HG02571 (cell line): ENCODE data around the gene EPB41L1.

Experiments used
- ATAC-seq: cut with Tn5 transposase; IDR thresholded peaks from one replicate; pipeline ENCODE4 v1.9.1; 2021; ENCODE audit warnings: mild to moderate bottlenecking, moderate library complexity; ENCODE audit not compliant: unreplicated experiment

Gene EPB41L1

DNA sequence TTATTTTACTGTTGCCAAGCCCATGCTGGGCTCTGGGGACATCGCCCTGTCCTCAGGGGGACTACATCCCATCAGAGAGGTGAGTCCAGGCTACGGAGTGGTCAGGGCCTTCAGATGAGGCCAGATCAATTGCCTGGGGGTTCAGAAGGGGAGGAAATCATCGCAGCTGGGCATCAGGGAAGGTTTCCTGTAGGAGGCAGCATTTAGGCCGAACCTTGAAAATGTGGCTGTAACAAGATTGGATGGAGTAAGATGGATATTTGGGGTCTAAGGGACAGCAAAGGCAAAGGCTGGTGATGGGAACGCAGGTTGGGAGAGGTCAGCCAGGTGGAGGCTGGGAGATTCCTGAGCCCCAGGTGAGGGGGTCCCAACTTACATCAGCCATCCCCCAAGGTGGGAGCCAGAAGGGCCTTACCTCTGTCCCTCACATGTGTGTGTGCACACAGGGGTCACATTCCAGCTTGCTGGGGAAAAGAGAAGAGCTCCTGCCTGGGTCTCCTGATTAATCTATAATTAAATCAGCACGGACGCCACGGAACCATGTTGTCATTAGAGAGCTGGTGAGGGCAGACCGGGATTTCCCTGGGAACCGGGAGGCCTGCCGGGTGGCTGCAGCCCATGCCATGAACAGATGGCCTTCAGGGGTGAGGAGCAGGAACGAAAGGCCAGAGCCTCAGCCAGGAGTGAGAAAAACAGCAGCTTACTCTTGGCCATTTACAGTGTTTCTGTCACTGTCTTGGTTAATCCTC, 121.1 kb downstream of the EPB41L1 start:
- ATAC-seq, result no peak

GRCh38 chr20:36277546-36277945, 123.0 kb downstream of the EPB41L1 start:
- ATAC-seq, result no peak

DNA sequence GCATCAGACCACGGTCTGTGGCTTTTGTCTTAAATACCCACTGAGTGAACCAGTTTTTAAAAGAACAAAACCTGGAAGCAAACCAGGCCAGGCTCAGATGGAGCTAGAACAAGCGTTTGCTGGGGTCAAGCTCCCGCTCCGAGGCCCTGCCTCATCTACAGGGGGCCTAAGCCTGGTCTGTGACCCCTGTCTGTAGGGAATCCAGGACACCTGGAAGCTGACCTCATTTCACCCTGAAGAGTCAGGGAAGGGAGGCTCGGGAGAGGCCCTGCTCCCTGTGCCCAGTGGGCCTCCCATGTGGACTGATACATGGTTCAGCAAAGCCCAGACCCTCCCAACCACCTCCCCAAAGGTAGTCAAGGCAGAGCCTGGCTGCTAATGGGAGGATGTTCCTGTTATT, 124.8 kb downstream of the EPB41L1 start:
- no peak for ATAC-seq

DNA sequence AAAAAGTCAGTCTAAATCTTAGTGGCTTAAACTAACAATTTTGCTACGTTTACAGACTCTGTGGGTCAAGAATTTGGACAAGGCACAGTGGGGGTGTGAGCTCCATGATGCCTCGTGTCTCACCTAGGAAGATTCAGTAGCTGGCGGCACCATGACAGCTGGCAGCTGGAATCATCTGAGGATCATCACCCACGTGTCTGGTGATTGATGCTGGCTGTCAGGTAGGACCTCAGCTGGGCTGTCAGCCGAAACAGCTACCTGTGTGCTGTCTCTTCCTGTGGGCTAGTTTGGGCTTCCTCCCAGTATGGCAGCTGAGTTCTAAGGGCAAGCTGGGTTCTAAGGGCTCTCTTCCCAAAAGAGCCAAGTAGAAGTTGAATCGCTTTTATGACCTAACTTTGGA, 125.2 kb downstream of the EPB41L1 start:
- no peak for ATAC-seq

GRCh38 chr20:36281785-36282380, 127.3 kb downstream of the EPB41L1 start:
- ATAC-seq, result no peak
